Uterus (tissue), 2 donors: Measurements from ENCODE around the gene TRAPPC11.

ENCODE experiments used
- CTCF ChIP-seq, 4 experiments: fragments of 200-600 bp in 2 of 4; fragments of 450-650 bp in 2 of 4; sonication (generic) in 2 of 4; IDR thresholded peaks; one replicate each; pipeline ENCODE4 v1.5.1; 2016 to 2019; ENCODE audit warnings: antibody characterized with exemption in 4 of 4, mild to moderate bottlenecking in 2 of 4, moderate library complexity in 1 of 4
- POLR2A ChIP-seq, 2 donors: fragments of 450-650 bp; IDR thresholded peaks; one replicate each; pipeline ENCODE4 v1.6.1; 2016; ENCODE audit warnings: antibody characterized with exemption in 2 of 2, mild to moderate bottlenecking in 1 of 2, moderate library complexity in 1 of 2

- TF ChIP-seq CTCF (IDR thresholded peaks at IDR 0.05) (no peak), POLR2A (IDR thresholded peaks at IDR 0.05) (no peak)
These were observed 99.1 kb downstream of the TRAPPC11 start for GRCh38 chr4:183758061-183758757.
